Body of pancreas (tissue), 4 donors: ENCODE data around the gene GMDS.

ENCODE experiments used
- CTCF ChIP-seq, 7 experiments: fragments of 450-650 bp in 4 of 7; fragments of 200-600 bp in 3 of 7; sonication (generic) in 3 of 7; IDR thresholded peaks; one replicate each; pipeline ENCODE4 v1.5.1; 2016 to 2019; ENCODE audit warnings: antibody characterized with exemption in 7 of 7
- POLR2A ChIP-seq, 3 donors: fragments of 450-650 bp; IDR thresholded peaks; one replicate each; pipeline ENCODE4 v1.6.1; 2016; ENCODE audit warnings: antibody characterized with exemption in 3 of 3, mild to moderate bottlenecking in 2 of 3

- no peak for TF ChIP-seq CTCF (IDR thresholded peaks at IDR 0.05)
- TF ChIP-seq POLR2A (IDR thresholded peaks at IDR 0.05), result no peak
Measured at GRCh38 chr6:2116496-2116895, 128.9 kb downstream of the GMDS start.
